HEK293 (cell line): ENCODE results near the gene SPOCK1.

Source experiments
- KLF10 ChIP-seq: fragments of 450-650 bp; IDR thresholded peaks from 2 replicates; pipeline ENCODE4 v1.5.1; 2018; ENCODE audit warnings: missing biosample characterization, mild to moderate bottlenecking, missing genetic modification characterization
- YY1 ChIP-seq: fragments of 450-650 bp; formaldehyde crosslinking; IDR thresholded peaks from 2 replicates; pipeline ENCODE4 v1.5.1; 2018; ENCODE audit warnings: missing biosample characterization, missing genetic modification characterization
- ZNF561 ChIP-seq: fragments of 450-650 bp; IDR thresholded peaks from 2 replicates; pipeline ENCODE4 v1.5.1; 2018; ENCODE audit warnings: missing biosample characterization, missing genetic modification characterization, borderline replicate concordance
- TF ChIP-seq, protein P1 (sequence below): fragments of 450-650 bp; formaldehyde crosslinking; IDR thresholded peaks from 2 replicates; pipeline ENCODE4 v1.5.1; 2016; ENCODE audit warnings: missing biosample characterization, missing genetic modification characterization

DNA sequence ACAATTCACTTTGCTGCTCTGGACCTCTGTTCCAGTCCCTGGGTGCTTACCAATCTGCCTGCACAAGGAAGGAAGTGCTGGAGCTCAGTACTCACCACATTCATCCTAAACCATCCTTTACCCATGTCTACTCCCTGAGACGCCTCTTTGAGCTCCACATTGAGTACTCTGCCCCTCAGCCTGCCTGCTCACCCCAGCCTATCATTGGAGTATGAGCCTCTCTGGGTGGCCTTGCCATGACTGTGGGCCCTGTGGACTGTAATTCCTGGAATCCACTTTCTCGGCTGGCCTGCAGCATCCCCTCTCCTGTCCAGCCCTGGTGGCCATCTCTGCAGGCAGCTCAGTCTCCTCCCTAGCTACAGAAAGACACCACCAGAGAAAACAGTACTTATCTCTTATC is 428.6 kb downstream of the SPOCK1 start:
- TF ChIP-seq ZNF561 (tag by site-specific recombination), result no peak
- TF ChIP-seq KLF10 (tag by site-specific recombination), result no peak
- TF ChIP-seq, protein P1, sequence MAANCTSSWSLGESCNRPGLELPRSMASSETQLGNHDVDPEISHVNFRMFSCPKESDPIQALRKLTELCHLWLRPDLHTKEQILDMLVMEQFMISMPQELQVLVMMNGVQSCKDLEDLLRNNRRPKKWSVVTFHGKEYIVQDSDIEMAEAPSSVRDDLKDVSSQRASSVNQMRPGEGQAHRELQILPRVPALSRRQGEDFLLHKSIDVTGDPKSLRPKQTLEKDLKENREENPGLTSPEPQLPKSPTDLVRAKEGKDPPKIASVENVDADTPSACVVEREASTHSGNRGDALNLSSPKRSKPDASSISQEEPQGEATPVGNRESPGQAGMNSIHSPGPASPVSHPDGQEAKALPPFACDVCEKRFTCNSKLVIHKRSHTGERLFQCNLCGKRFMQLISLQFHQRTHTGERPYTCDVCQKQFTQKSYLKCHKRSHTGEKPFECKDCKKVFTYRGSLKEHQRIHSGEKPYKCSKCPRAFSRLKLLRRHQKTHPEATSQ (tag by site-specific recombination), result no peak
- no peak for TF ChIP-seq YY1 (tag by site-specific recombination)
